GM21526 (cell line): ENCODE results near the gene GOSR2.
"Not testable (repeated sequence)": the region's sequence is repeated elsewhere in the genome, so short reads cannot be mapped to it uniquely, and the experiment has no call there.

Source experiments
- ATAC-seq: cut with Tn5 transposase; IDR thresholded peaks from one replicate; pipeline ENCODE4 v1.9.1; 2021; ENCODE audit warnings: moderate library complexity; ENCODE audit not compliant: unreplicated experiment, low FRiP score

Gene GOSR2

DNA sequence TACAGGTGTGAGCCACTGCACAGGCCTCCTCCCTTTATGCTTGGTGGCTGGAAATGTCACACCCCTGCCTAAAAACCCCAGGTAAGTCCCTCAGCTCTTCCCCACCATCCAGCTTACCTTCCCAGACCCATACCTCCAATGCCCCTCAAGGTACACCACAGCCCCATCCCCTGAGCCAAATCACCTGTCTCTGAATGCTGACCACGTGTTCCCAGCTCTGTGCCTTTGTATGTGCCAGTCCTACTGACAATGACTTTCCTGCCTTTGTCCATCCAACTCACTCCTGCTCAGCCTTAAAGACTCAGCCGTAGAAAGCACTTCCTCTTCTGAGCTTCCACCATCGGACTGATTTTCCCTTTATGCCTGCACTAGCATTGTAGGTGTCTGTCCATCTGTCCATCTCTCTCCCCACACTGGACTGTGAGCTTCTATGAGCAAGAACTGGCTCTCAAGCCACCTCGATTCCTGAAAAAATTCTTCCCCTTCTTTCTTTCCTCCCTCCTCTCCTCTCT lies 30.7 kb upstream of the GOSR2 start:
- no peak for ATAC-seq

- ATAC-seq, result no peak
These were observed 28.9 kb upstream of the GOSR2 start for GRCh38 chr17:46894024-46894423.

DNA sequence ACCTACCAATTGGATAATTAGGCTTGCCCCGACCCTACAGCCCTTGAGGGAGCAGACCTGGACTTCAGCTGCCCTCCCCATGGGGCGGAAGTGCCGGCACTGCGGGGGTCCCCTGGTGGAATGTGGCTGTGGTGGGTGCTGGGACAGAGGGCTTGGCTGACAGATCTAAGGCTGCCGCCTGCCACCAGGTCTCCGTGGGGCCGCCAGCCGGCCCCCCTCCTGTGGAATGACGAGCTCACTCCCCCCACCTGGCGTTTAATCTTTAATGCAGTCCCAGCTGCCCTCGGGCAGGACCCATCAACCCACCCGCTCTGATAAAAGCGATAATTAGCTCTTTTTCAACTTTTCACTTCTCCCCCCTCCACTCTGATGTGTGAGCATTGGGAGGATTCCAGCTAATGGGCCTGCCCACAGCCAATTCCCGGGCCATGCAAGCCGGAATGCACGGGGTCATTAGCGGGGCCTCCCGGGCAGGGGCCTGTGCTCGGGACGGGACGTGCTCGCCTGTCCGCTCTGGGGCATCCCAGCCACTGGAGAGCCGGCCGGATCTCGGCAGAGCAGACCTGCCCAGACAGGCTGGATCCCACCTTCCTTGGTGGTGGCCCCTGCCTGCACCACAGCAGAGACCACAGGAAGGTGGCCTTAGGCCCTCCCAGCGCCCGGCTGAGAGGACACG lies 28.3 kb upstream of the GOSR2 start:
- ATAC-seq, result no peak

DNA sequence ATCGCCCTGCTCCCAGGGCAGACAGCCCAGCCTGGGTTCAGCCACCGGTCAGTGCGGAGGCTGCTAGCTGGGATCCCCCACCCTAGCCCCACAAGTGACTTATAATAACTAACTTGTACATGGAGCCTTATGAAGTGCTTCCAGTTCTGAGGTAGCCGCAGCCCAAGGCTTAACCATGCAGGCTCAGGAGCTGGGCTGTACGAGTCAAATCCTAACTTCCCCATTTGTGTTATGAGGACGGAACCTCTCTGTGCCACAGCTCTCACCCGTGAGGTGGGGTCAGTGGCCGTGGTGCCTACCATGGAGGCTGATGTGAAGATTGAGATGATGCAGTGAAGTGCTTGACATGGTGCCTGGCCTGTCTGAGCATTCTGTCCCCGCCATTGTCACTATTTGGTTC lies 27.8 kb upstream of the GOSR2 start:
- ATAC-seq, result no peak

DNA sequence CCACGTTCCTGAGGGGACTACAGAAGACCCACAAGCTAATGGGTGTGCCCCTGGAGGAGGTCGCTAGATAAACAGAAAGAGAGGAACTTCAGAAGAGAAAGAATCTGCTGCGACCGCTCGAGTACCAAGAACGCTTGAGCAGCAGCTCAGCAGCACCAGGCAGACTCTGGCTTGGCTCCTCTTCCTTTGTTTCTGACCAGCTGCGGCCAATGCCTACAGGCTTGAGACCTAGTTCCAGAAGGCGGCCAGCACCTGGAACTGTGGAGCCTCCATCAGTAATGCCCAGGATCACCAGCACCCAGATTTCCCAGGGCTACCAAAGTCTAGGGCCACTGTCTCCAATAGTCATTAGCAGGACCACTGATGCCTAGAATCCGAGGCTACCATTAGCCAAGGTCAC lies 26.0 kb upstream of the GOSR2 start:
- ATAC-seq, result no peak

DNA sequence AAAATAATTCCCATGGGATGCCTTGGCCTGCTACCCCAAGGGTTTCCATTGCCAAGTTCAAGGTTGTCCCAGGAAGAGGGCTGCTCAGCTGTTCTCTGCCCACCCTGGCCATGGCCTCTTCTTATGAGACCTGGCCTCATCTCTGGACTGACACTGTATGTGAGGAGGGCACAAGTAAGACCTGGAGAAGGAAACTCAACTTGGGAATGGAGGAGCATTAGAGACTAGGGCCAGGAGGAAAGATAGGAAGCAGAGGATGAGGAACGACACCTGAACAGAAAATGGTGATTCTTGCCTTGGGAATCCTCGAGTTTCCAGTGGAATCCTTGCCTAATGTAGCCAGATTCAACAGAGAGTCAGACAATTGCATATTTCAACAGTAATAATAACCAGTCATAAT lies 24.6 kb upstream of the GOSR2 start:
- ATAC-seq, result no peak

DNA sequence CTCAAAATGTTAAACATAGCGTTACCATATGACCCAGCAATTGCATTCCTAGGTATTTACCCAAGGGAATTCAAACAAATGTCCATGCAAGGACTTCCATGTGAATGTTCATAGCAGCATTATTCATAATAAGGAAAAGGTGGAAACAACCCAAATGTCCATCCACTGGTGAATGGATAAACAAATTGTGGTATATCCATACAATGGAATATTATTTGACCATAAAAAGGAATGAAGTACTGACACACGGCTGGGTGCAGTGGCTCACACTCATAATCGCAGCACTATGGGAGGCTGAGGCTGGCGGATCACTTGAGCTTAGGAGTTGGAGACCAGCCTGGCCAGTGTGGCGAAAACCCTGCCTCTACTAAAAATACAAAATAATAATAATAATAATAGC lies 24.1 kb upstream of the GOSR2 start:
- ATAC-seq, result no peak

- ATAC-seq, result no peak
These were observed 21.7 kb upstream of the GOSR2 start for GRCh38 chr17:46901291-46901690.

DNA sequence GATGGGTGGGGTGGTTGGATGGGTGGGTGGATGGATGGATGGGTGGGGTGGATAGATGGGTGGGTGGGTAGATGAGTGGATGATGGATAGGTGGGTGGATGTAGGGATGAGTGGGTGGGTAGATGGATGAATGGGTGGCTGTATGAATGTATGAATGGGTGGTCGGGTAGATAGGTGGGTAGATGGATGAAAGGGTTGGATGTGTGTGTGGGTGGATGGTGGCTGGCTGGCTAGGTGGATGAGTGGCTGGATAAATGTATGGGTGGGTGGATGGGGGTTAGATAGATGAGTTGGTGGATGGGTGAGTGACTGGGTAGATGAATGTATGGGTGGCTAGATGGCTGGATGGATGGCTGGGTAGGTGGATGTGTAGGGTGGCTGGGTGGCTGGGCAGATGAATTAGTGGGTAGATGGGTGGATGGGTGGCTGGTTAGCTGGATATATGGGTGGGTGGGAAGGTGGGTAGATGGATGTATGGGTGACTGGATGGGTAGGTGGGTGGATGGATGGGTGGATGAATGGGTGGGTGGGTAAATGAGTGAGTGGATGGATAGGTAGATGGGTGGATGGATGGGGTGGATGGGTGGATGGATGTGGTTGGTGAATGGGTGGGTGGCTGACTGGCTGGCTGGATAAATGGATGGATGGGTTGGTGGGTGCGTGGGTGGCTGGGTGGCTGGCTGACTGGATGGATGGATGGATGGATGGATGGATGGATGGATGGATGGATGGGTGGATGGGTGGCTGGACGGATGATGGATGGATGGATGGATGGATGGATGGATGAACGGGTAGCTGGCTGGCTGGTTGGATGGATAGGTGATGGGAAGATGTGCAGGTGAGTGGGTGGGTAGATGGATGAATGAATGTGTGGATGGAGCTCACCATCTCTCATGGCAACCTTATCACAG lies 18.9 kb upstream of the GOSR2 start:
- no peak for ATAC-seq

GRCh38 chr17:46908068-46908737 lies 14.8 kb upstream of the GOSR2 start:
- ATAC-seq, result no peak

- ATAC-seq, result no peak
These were observed 12.6 kb upstream of the GOSR2 start for GRCh38 chr17:46910179-46910927.

DNA sequence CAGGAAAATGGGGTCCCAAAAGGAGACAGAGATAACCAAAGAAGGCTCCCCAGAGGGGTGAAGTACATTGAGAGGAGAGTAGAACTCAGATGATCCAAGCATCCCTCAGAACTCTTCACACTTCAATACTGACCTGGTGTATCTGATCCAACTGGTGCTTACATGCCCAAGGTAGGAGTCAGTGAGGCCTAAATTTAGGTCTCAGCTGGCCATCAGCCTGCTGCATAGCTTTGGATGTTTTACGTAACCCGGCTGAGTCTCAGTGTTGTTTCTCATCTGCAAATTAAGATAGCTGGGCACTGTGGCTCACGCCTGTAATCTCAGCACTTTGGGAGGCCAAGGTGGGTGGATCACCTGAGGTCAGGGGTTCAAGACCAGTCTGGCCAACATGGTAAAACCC lies 11.6 kb upstream of the GOSR2 start:
- no peak for ATAC-seq

GRCh38 chr17:46915596-46915995 lies 7.4 kb upstream of the GOSR2 start:
- ATAC-seq, result no peak

DNA sequence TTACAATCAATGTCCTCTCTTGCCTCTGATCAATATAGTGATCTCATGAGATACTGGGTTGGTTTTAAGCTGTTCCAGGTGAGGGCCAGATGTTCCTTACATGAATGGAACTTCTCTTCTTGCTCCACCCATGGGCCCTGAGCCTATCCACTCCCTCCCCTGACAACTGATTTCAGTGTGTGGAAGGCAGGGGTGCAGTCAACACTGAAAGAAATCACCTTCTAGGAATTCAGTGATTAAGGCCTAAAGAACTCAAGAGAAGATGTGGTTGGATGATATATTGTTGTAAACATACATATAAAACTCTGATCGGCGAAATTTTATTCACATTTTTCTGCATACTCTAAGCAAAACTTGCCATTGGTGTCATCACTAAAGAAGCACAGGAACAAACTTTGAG lies 6.7 kb upstream of the GOSR2 start:
- ATAC-seq, result no peak

DNA sequence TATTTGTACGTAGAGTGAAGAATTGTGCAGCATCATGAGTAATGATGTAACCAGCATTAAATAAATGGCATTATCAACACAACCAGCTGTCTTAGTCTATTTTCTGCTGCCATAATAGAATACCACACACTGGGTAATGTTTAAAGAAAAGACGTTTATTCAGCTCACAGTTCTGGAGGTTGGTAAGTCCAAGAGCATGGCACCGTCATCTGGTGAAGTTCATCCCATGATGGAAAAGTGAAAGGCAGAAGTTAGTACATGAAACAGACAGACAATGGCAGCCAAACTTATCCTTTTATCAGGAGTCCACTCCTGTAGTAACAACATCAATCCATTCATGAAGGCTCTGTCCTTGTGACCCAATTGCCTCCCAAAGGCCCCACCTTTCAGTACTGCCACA lies 6.3 kb upstream of the GOSR2 start:
- no peak for ATAC-seq

DNA sequence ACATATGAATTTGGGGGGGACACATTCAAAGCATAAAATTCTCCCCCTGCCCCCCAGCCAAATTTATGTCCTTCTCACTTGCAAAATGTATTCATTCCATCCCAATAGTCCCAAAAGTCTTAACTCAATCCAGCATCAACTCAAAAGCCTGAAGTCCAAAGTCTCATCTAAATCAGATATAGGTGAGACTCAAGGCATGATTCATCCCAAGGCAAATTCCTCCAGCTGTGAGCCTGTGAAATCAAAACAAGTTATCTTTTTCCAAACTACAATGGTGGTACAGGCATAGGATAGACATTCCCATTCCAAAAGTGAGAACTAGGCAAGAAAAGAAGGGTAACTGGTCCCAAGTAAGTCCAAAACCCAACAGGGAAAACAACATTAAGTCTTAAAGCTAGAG lies 5.9 kb upstream of the GOSR2 start:
- ATAC-seq, result no peak

DNA sequence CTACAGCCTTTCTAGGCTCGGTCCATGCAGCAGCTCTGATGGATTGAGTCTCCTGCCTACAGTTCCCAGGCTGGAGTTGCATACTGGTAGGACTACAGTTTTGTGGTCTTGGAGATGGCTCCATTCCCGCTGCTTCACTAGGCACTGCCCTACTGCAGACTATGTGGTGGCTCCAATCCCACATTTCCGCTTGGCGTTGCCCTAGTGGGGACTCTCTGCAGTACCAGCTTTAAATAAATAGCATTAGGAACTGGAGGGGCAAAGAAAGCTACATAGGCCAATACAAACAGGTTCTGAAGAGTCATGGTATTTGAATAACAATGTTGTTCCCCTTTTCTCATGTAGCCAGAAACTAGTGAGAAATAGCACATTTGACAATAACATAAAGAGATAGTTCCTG lies 5.4 kb upstream of the GOSR2 start:
- ATAC-seq, result no peak

GRCh38 chr17:46921962-46922361 lies 998 bp upstream of the GOSR2 start:
- not testable (repeated sequence) for ATAC-seq

DNA sequence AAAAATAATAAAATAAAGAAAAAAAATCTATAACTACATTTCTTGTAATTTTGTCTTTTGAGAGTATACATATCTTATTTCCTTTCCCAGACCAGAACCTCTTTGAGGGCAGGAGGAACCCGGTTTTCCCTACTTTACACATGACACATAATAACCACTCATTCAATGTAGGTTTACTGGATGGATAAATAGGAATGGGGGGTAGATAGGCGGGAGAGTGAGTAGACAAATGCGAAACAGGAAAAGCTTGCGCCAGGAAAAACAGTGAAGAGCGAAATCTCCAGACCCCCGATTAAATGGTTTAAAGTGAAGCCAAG lies 515 bp upstream of the GOSR2 start:
- ATAC-seq, result no peak

DNA sequence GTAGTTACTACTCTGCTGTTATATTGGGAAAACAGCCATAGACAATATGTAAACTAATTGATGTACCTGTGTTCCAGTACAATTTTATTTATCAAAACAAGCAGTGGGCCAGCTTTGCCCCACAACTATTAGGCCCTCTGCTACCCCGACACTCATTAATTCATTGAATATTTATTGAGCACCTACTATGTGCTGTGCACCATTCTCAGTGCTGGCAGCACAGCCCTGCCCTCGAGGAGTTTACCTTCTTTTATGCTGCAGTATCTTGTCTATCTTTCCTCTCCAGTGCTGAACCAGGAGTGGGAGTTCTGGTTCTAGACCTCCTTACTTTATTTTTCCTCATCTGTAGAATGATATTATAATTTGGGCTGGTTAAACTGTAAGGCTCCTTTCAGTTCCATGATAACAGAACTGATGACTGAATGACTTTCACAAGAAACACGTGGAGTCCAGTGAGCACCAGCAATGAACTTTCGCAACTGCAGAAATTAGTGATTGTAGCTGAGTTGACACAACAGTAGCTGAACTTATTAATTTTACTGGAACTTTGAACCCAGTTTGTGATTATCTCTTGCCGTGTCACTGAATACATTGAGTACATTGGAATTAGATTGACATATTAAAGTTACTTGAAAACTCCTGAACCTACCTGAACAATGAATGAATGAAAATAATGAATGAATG lies 2.4 kb downstream of the GOSR2 start:
- ATAC-seq, result no peak
